ENCODE measurements around the gene GLP1R.
"Not testable (repeated sequence)": the region's sequence is repeated elsewhere in the genome, so short reads cannot be mapped to it uniquely, and the experiment has no call there.

Gene GLP1R

DNA sequence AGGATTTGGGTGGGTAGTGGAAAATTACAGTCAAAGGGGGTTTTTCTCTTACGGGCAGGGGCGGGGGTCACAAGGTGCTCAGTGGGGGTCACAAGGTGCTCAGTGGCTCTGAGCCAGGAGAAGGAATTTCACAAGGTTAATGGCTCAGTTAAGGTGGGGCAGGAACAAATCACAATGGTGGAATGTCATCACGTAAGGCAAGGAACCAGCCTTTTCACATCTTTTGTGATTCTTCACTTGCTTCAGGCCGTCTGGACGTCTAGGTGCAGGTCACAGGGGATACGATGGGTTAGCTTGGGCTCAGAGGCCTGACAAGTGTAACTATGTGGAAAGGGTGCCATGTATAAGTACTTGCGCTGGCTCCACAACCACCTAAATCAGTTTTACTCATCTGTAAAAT lies 87.6 kb downstream of the GLP1R start:
- DNase-seq, result not testable (repeated sequence)

DNA sequence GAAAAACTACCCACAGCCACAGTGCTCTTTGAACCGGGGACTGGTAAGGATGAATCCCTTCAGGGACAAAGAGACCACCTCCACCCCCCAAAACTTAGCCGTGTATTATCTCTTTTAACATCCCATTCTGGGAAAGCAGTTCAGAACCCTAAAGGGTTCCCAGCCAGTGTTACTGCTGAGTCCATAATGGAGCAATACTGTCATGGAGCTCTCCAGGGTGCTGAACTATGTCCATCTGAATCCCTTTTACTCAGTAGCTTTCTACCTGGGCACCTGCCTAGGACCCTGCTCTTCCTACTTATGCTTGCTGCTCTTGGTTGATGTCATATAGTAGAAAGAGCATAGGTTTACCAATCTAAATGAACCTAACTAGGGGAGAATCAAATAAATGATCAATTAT lies 88.7 kb downstream of the GLP1R start:
- peak in 1 of 2 experiments; percentile 29 for DNase-seq
